GM12878 (cell line): ENCODE measurements around the gene CHD9. TPM values are rescaled to one million over a fixed set of nuclear protein-coding genes. Genes with fewer than 3 reads are reported as not detected.

Experiments used
- ATAC-seq: fragments of 200-7000 bp; cut with Tn5 transposase; 3 replicates; pipeline ENCODE4 v1.9.1; 2020; ENCODE audit warnings: mild to moderate bottlenecking, moderate library complexity
- BruUV-seq: library from RNA; stranded (reverse); fragments of 400-500 nt; replicated peaks from 2 replicates; lab custom pipeline; 2021; lab: Mats Ljungman, UMichigan
- CTCF ChIA-PET: fragments of 300-600 bp; sonication (Branson Sonifier 250); formaldehyde crosslinking; extraction: SDS; loops from one replicate; lab custom pipeline; 2021; ENCODE audit warnings: inconsistent platforms; lab: Yijun Ruan, JAX
- POLR2A ChIA-PET: fragments of 350-600 bp; formaldehyde crosslinking; extraction: SDS; loops from one replicate; lab custom pipeline; 2021; ENCODE audit warnings: inconsistent platforms; lab: Charles Lee
- RAD21 ChIA-PET: fragments of 300-600 bp; sonication (Branson Sonifier 250); formaldehyde crosslinking; loops from one replicate; lab custom pipeline; 2023; ENCODE audit warnings: antibody characterized with exemption; ENCODE audit not compliant: unreplicated experiment; lab: Charles Lee
- SMC1A ChIA-PET: fragments of 300-600 bp; sonication (Branson Sonifier 250); formaldehyde crosslinking; loops from one replicate; lab custom pipeline; 2023; ENCODE audit not compliant: unreplicated experiment, uncharacterized antibody; lab: Charles Lee
- DNase-seq: peaks from one replicate; pipeline ENCODE4 v3.0.0-alpha.2; 2011; ENCODE audit warnings: low read depth, low spot score
- FAIRE-seq: peaks from 3 replicates; lab custom pipeline; 2011; peaks lifted over from hg19 to GRCh38; lab: Jason Lieb, UNC
- H2AFZ ChIP-seq: 2 replicates; pipeline ENCODE4 v1.6.0; 2011; ENCODE audit warnings: low read depth, low read length, control low read depth; ENCODE audit not compliant: control insufficient read depth
- H3K27ac ChIP-seq: 2 replicates; pipeline ENCODE4 v1.5.1; 2011; ENCODE audit warnings: control low read depth; ENCODE audit not compliant: control insufficient read depth, insufficient read depth
- H3K27me3 ChIP-seq, 2 experiments: replicated peaks in 1 of 2; 2 replicates each; pipeline versions ENCODE4 v1.6.0 to v1.6.1; 2011; ENCODE audit warnings: low read length in 1 of 2; ENCODE audit not compliant: control insufficient read depth in 2 of 2, insufficient read depth in 2 of 2
- H3K36me3 ChIP-seq, 2 experiments: 2 replicates each; pipeline ENCODE4 v1.5.1; 2011; ENCODE audit warnings: low read length in 1 of 2; ENCODE audit not compliant: control insufficient read depth in 2 of 2, insufficient read depth in 2 of 2
- H3K4me1 ChIP-seq: 2 replicates; pipeline ENCODE4 v1.6.1; 2011; ENCODE audit warnings: mild to moderate bottlenecking, low read length, moderate library complexity, mixed read lengths; ENCODE audit not compliant: control insufficient read depth, insufficient read depth
- H3K4me2 ChIP-seq: 2 replicates; pipeline ENCODE4 v1.6.0; 2011; ENCODE audit warnings: control low read depth; ENCODE audit not compliant: control insufficient read depth, insufficient read depth
- H3K4me3 ChIP-seq: fragments of 200-600 bp; sonication (generic); 2 replicates; pipeline ENCODE4 v1.5.1; 2016
- H3K79me2 ChIP-seq: 2 replicates; pipeline ENCODE4 v1.6.0; 2011; ENCODE audit warnings: low read length; ENCODE audit not compliant: control insufficient read depth, insufficient read depth
- H3K9ac ChIP-seq: 2 replicates; pipeline ENCODE4 v1.8.0; 2011; ENCODE audit warnings: low read length, control low read depth, mixed read lengths; ENCODE audit not compliant: control insufficient read depth, insufficient read depth
- H3K9me3 ChIP-seq: replicated peaks from 3 replicates; pipeline ENCODE4 v1.5.1; 2011; ENCODE audit warnings: mild to moderate bottlenecking, low read length; ENCODE audit not compliant: control insufficient read depth, insufficient read depth
- H4K20me1 ChIP-seq: 2 replicates; pipeline ENCODE4 v1.6.0; 2011; ENCODE audit not compliant: control insufficient read depth, insufficient read depth
- BCL3 ChIP-seq: IDR thresholded peaks from 2 replicates; pipeline ENCODE4 v1.6.1; 2011; ENCODE audit warnings: borderline replicate concordance, low read depth, mild to moderate bottlenecking, moderate library complexity, low read length; ENCODE audit not compliant: insufficient read depth, poor library complexity, severe bottlenecking
- JUNB ChIP-seq: IDR thresholded peaks from 2 replicates; pipeline ENCODE4 v1.6.1; 2016; ENCODE audit warnings: antibody characterized with exemption, mild to moderate bottlenecking
- KLF5 ChIP-seq: fragments of 450-650 bp; IDR thresholded peaks from 2 replicates; pipeline ENCODE4 v1.6.1; 2014; ENCODE audit warnings: mild to moderate bottlenecking; ENCODE audit not compliant: partially characterized antibody
- MTA2 ChIP-seq: fragments of 450-650 bp; IDR thresholded peaks from 2 replicates; pipeline ENCODE4 v1.6.1; 2016; ENCODE audit warnings: low read depth, mild to moderate bottlenecking, moderate library complexity
- NFYB ChIP-seq: IDR thresholded peaks from 2 replicates; pipeline ENCODE4 v1.6.1; 2011; ENCODE audit warnings: low read depth, mild to moderate bottlenecking, low read length, improper control_type of control experiment, moderate library complexity; ENCODE audit not compliant: insufficient read depth
- RELB ChIP-seq: fragments of 450-650 bp; IDR thresholded peaks from 2 replicates; pipeline ENCODE4 v1.6.1; 2017; ENCODE audit warnings: low read depth, mild to moderate bottlenecking, moderate library complexity
- RUNX3 ChIP-seq: IDR thresholded peaks from 2 replicates; pipeline ENCODE4 v1.6.1; 2012; ENCODE audit warnings: low read length, inconsistent platforms
- SPI1 ChIP-seq: IDR thresholded peaks from 2 replicates; pipeline ENCODE4 v1.6.1; 2011; ENCODE audit warnings: low read depth, mild to moderate bottlenecking, low read length, moderate library complexity, borderline replicate concordance; ENCODE audit not compliant: insufficient read depth
- WGBS: methylation state at CpG from one replicate; pipeline ENCODE4 v1.1.6; 2016; ENCODE audit warnings: low lambda C conversion rate; ENCODE audit not compliant: insufficient replicate concordance, insufficient coverage; ENCODE audit errors: missing lambda C conversion rate; 5-methylcytosine and 5-hydroxymethylcytosine counted together
- in situ Hi-C: fragments of 300-500 bp; cut with MboI; formaldehyde crosslinking; loops from 9 replicates; pipeline ENCODE4 v1.14.3; 2018; ENCODE audit warnings: mixed read lengths
- intact Hi-C: fragments of 100-400 bp; cut with micrococcal nuclease; formaldehyde crosslinking; loops from one replicate; pipeline ENCODE4 v1.14.2; 2022; ENCODE audit not compliant: unreplicated experiment
- polyA plus RNA-seq, 11 experiments: library from polyadenylated mRNA; depleted of rRNA in 4 of 11; unstranded in 6 of 11; stranded (reverse) in 5 of 11; fragments of >200 nt; fragmentation: Nextera tagmentation in 4 of 11; fragmentation: Illumina TruSeq in 1 of 11; extraction: Ambion mirVana in 4 of 11; extraction: Trizol in 1 of 11; gene quantifications; 1 replicate in 1 of 11; 2 replicates in 10 of 11; pipeline versions ENCODE4 v1.2.1 to v1.2.3, GENCODE V29; 2011 to 2016; ENCODE audit warnings: inconsistent platforms in 2 of 11, missing spikeins in 2 of 11, low read depth in 1 of 11
- total RNA-seq, 4 experiments: library from RNA; depleted of rRNA in 3 of 4; stranded (reverse); fragments of >200 nt in 3 of 4; fragmentation: Illumina TruSeq in 1 of 4; extraction: Trizol in 1 of 4; gene quantifications; 2 replicates each; pipeline versions ENCODE4 v1.2.1 to v1.2.3, GENCODE V29; 2013 to 2021
- TF ChIP-seq, protein P1 (sequence below): fragments of 450-650 bp; IDR thresholded peaks from 2 replicates; pipeline ENCODE4 v1.6.1; 2017; ENCODE audit warnings: borderline replicate concordance
- TF ChIP-seq, protein P2 (sequence below): IDR thresholded peaks from 2 replicates; pipeline ENCODE4 v1.6.1; 2012; ENCODE audit warnings: low read length, inconsistent platforms

Gene CHD9
- total and polyA plus RNA-seq, 10 of the 15 experiments (the other 5 are each of a cell fraction or from before 2014, with no cell fraction given): 29.2 to 95.7 (median 54.3) TPM

DNA sequence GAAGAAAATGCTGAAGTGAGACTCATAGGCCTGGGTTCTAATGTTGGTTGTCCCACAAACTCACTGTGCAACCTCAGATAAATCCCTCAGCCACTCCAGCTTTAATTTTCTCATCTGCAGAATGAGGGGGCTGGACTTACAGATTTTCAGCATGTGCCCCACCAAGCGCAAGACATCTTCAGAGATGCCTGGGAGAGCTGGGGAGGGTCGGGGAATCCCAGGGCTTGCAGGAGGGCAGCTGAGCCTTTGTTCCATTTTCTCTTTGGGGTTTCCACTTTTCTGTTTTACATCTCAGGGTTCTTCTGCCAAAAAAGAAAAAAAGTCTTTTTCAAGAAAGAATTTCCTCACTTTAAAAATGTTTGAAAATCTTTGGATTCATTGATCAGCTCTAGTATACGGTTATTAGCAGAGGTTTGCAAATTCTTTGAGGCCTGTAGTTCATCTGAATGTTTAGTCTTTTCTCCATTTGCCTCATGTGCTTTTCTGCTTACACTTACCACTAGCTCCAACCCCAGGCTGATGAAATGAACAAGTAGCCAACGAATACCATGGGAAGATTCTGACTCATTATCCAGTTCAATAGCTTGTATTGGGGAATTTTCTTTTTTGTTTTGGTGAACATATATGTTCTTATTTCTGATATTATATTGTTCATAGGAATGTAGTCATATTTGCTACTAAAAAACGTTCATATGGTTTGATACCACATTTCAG is 56.4 kb downstream of the CHD9 start:
- ChIA-PET POLR2A (interaction anchor here (0.6 to 3.0 kb wide), 11 partner anchors 8 to 137 kb away, joined by 3 to 32 read pairs (median 5); partner anchors contain the start of gene CHD9), RAD21 (interaction anchor here (0.7 to 3.6 kb wide), 15 partner anchors 8 to 195 kb away, joined by 3 to 41 read pairs (median 6); partner anchors contain the start of gene CHD9), SMC1A (interaction anchor here (0.9 to 4.6 kb wide), 18 partner anchors 8 to 130 kb away, joined by 3 to 41 read pairs (median 4); partner anchors contain the start of gene CHD9), CTCF (interaction anchor here (0.8 to 2.5 kb wide), 15 partner anchors 7 to 98 kb away, joined by 3 to 20 read pairs (median 5); partner anchors contain the start of gene CHD9)
- Histone ChIP-seq H3K9ac (peak overlapping the region; percentile 52), H3K4me2 (peak overlapping the region; percentile 66), H3K9me3 (no peaks in the 10 kb centered on the region; the same call in 2 of the 3 replicates), H3K27ac (peak overlapping the region; percentile 77), H3K36me3 (peaks cover 0 to 3% of the 10 kb centered on the region in 2 experiments; a peak in 1 of 4 replicates), H3K4me1 (peaks cover 28% of the 10 kb centered on the region), H3K4me3 (no peak overlapping the region; the same call in 1 of the 2 replicates), H3K79me2 (peaks cover 19% of the 10 kb centered on the region), H2AFZ (peak overlapping the region; percentile 10), H3K27me3 (no peaks in the 10 kb centered on the region), H4K20me1 (no peaks in the 10 kb centered on the region)
- in situ Hi-C loops (no loop called here), intact Hi-C loops (loop anchor here (5.0 kb wide), 1 partner anchor 54 kb away; no protein-coding TSS in a partner anchor)
- FAIRE-seq (peak; percentile 38), ATAC-seq (peak; percentile 79), DNase-seq (no peak)
- TF ChIP-seq, protein P1, sequence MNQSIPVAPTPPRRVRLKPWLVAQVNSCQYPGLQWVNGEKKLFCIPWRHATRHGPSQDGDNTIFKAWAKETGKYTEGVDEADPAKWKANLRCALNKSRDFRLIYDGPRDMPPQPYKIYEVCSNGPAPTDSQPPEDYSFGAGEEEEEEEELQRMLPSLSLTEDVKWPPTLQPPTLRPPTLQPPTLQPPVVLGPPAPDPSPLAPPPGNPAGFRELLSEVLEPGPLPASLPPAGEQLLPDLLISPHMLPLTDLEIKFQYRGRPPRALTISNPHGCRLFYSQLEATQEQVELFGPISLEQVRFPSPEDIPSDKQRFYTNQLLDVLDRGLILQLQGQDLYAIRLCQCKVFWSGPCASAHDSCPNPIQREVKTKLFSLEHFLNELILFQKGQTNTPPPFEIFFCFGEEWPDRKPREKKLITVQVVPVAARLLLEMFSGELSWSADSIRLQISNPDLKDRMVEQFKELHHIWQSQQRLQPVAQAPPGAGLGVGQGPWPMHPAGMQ: no peak
- TF ChIP-seq KLF5: no peak
- 0 out of 2 replicates have a peak, but pooled peaks have one; percentile 39 for TF ChIP-seq RELB
- TF ChIP-seq JUNB: no peak
- TF ChIP-seq RUNX3: 0 out of 2 replicates have a peak, but pooled peaks have one; percentile 9
- no peak for TF ChIP-seq NFYB
- TF ChIP-seq SPI1: no peak
- TF ChIP-seq, protein P2, sequence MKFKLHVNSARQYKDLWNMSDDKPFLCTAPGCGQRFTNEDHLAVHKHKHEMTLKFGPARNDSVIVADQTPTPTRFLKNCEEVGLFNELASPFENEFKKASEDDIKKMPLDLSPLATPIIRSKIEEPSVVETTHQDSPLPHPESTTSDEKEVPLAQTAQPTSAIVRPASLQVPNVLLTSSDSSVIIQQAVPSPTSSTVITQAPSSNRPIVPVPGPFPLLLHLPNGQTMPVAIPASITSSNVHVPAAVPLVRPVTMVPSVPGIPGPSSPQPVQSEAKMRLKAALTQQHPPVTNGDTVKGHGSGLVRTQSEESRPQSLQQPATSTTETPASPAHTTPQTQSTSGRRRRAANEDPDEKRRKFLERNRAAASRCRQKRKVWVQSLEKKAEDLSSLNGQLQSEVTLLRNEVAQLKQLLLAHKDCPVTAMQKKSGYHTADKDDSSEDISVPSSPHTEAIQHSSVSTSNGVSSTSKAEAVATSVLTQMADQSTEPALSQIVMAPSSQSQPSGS: 0 out of 2 replicates have a peak, but pooled peaks have one; percentile 4
- no peak for TF ChIP-seq MTA2
- no peak for TF ChIP-seq BCL3
- BruUV-seq: no TSS peak
- WGBS: 5% methylated on average over 5 of the region's 5 CpGs
